ENCODE results near the gene CD2AP. TPM values are rescaled to one million over a fixed set of nuclear protein-coding genes. Genes with fewer than 3 reads are reported as not detected.

CD2AP gene
- total RNA-seq, 4 donors from 2014 or later, result 21.2 to 34.4 (median 24.5) TPM

GRCh38 chr6:47485491-47486135 lies 8.0 kb downstream of the CD2AP start:
- TF ChIP-seq POLR2A (IDR thresholded peaks at IDR 0.05) (no peak), POLR2AphosphoS5 (IDR thresholded peaks at IDR 0.05) (no peak), EP300 (IDR thresholded peaks at IDR 0.05) (no peak)
- TF ChIP-seq, protein P1, sequence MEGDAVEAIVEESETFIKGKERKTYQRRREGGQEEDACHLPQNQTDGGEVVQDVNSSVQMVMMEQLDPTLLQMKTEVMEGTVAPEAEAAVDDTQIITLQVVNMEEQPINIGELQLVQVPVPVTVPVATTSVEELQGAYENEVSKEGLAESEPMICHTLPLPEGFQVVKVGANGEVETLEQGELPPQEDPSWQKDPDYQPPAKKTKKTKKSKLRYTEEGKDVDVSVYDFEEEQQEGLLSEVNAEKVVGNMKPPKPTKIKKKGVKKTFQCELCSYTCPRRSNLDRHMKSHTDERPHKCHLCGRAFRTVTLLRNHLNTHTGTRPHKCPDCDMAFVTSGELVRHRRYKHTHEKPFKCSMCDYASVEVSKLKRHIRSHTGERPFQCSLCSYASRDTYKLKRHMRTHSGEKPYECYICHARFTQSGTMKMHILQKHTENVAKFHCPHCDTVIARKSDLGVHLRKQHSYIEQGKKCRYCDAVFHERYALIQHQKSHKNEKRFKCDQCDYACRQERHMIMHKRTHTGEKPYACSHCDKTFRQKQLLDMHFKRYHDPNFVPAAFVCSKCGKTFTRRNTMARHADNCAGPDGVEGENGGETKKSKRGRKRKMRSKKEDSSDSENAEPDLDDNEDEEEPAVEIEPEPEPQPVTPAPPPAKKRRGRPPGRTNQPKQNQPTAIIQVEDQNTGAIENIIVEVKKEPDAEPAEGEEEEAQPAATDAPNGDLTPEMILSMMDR (IDR thresholded peaks at IDR 0.05), result no peak
- Histone ChIP-seq H3K36me3 (no peaks in the 10 kb centered on the region), H3K4me1 (peaks cover 0 to 22% (median 4%) of the 10 kb centered on the region in 3 donors), H3K27me3 (no peaks in the 10 kb centered on the region), H3K9me3 (no peaks in the 10 kb centered on the region), H3K4me3 (no peak overlapping the region), H3K27ac (no peak overlapping the region)
- no peak for ATAC-seq

DNA sequence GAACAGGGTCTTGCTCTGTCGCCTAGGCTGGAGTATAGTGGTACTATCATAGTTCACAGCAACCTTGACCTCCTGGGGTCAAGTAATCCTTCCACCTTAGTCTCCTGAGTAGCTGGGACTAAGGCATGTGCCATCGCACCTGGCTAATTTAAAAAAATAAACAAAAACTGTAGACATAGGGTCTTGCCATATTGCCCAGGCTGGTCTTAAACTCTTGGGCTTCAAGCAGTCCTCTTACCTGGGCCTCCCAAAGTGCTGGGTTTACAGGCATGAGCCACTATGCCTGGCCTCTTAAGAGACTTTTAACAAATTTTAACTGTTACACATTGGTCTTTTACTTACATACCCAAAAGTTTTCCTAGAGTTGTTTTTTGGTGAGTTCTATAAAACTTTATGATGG lies 12.4 kb downstream of the CD2AP start:
- H3K36me3 ChIP-seq, result no peaks in the 10 kb centered on the region
- no peak overlapping the region for H3K27ac ChIP-seq
- ATAC-seq, result no peak
- no peaks in the 10 kb centered on the region for H3K27me3 ChIP-seq
- no peaks in the 10 kb centered on the region for H3K9me3 ChIP-seq
- H3K4me1 ChIP-seq, result peaks cover 0 to 18% (median 0%) of the 10 kb centered on the region in 3 donors
- H3K4me3 ChIP-seq, result no peak overlapping the region
- 47 to 100% methylated on average over 2 of the region's 2 CpGs for WGBS, 2 donors (ENCODE audit: low coverage in 1 of 2)
- TF ChIP-seq POLR2AphosphoS5 (IDR thresholded peaks at IDR 0.05) (no peak), POLR2A (IDR thresholded peaks at IDR 0.05) (no peak), EP300 (IDR thresholded peaks at IDR 0.05) (no peak)
- TF ChIP-seq, protein P1 (IDR thresholded peaks at IDR 0.05), result no peak

- H3K4me3 ChIP-seq, result no peak overlapping the region
- peaks cover 0 to 18% (median 0%) of the 10 kb centered on the region in 3 donors for H3K4me1 ChIP-seq
- H3K36me3 ChIP-seq, result no peaks in the 10 kb centered on the region
- H3K27ac ChIP-seq, result no peak overlapping the region
- H3K9me3 ChIP-seq, result no peaks in the 10 kb centered on the region
- TF ChIP-seq, protein P1 (IDR thresholded peaks at IDR 0.05), result no peak
- TF ChIP-seq POLR2A (IDR thresholded peaks at IDR 0.05) (no peak), POLR2AphosphoS5 (IDR thresholded peaks at IDR 0.05) (no peak), EP300 (IDR thresholded peaks at IDR 0.05) (no peak)
- 97 to 100% methylated on average over 1 of the region's 1 CpG for WGBS, 2 donors (ENCODE audit: low coverage in 1 of 2)
- no peaks in the 10 kb centered on the region for H3K27me3 ChIP-seq
- no peak for ATAC-seq
These were observed 13.1 kb downstream of the CD2AP start for GRCh38 chr6:47490676-47491075.

- peaks cover 0 to 15% (median 0%) of the 10 kb centered on the region in 3 donors for H3K4me1 ChIP-seq
- ATAC-seq, result no peak
- no peaks in the 10 kb centered on the region for H3K36me3 ChIP-seq
- 97 to 100% methylated on average over 2 of the region's 2 CpGs for WGBS, 2 donors (ENCODE audit: low coverage in 1 of 2)
- no peaks in the 10 kb centered on the region for H3K9me3 ChIP-seq
- no peak overlapping the region for H3K27ac ChIP-seq
- no peak overlapping the region for H3K4me3 ChIP-seq
- TF ChIP-seq EP300 (IDR thresholded peaks at IDR 0.05), result no peak
- TF ChIP-seq, protein P1 (IDR thresholded peaks at IDR 0.05), result no peak
- H3K27me3 ChIP-seq, result no peaks in the 10 kb centered on the region
These were observed 14.8 kb downstream of the CD2AP start for GRCh38 chr6:47492355-47492754.

DNA sequence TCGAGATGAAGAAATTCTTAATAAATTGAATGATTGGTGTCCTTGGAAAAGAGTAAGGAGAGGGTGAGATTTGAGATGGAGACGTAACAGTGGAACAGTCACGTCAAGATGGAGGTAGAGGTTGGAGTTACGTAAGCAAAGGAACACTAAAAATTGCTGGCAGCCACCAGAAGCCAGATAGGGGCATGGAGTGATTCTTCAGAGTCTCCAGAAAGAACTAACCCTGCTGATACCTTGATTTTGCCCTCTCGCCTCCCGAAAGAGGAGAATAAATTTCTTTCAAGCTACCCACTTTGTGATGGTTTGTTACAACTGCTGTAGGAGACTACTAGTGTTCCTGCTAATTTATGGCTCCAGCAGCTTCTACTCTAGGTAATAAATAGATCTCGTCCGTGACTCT lies 17.6 kb downstream of the CD2AP start:
- Histone ChIP-seq H3K9me3 (no peaks in the 10 kb centered on the region), H3K36me3 (no peaks in the 10 kb centered on the region), H3K27me3 (no peaks in the 10 kb centered on the region), H3K27ac (no peak overlapping the region), H3K4me1 (peaks cover 0 to 22% (median 0%) of the 10 kb centered on the region in 3 donors), H3K4me3 (no peak overlapping the region)
- TF ChIP-seq POLR2A (IDR thresholded peaks at IDR 0.05) (no peak), EP300 (IDR thresholded peaks at IDR 0.05) (no peak), POLR2AphosphoS5 (IDR thresholded peaks at IDR 0.05) (no peak)
- TF ChIP-seq, protein P1 (IDR thresholded peaks at IDR 0.05), result no peak
- no peak for ATAC-seq
- 97 to 99% methylated on average over 6 to 8 of the region's 8 CpGs for WGBS, 2 donors (ENCODE audit: low coverage in 1 of 2)

Data from gastroesophageal sphincter (tissue), 4 donors.